HG03442 (cell line): ENCODE data around the gene MBD6.

Source experiments
- ATAC-seq: cut with Tn5 transposase; IDR thresholded peaks from one replicate; pipeline ENCODE4 v1.9.1; 2021; ENCODE audit warnings: mild to moderate bottlenecking, moderate library complexity; ENCODE audit not compliant: unreplicated experiment

Gene MBD6, protein sequence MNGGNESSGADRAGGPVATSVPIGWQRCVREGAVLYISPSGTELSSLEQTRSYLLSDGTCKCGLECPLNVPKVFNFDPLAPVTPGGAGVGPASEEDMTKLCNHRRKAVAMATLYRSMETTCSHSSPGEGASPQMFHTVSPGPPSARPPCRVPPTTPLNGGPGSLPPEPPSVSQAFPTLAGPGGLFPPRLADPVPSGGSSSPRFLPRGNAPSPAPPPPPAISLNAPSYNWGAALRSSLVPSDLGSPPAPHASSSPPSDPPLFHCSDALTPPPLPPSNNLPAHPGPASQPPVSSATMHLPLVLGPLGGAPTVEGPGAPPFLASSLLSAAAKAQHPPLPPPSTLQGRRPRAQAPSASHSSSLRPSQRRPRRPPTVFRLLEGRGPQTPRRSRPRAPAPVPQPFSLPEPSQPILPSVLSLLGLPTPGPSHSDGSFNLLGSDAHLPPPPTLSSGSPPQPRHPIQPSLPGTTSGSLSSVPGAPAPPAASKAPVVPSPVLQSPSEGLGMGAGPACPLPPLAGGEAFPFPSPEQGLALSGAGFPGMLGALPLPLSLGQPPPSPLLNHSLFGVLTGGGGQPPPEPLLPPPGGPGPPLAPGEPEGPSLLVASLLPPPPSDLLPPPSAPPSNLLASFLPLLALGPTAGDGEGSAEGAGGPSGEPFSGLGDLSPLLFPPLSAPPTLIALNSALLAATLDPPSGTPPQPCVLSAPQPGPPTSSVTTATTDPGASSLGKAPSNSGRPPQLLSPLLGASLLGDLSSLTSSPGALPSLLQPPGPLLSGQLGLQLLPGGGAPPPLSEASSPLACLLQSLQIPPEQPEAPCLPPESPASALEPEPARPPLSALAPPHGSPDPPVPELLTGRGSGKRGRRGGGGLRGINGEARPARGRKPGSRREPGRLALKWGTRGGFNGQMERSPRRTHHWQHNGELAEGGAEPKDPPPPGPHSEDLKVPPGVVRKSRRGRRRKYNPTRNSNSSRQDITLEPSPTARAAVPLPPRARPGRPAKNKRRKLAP

DNA sequence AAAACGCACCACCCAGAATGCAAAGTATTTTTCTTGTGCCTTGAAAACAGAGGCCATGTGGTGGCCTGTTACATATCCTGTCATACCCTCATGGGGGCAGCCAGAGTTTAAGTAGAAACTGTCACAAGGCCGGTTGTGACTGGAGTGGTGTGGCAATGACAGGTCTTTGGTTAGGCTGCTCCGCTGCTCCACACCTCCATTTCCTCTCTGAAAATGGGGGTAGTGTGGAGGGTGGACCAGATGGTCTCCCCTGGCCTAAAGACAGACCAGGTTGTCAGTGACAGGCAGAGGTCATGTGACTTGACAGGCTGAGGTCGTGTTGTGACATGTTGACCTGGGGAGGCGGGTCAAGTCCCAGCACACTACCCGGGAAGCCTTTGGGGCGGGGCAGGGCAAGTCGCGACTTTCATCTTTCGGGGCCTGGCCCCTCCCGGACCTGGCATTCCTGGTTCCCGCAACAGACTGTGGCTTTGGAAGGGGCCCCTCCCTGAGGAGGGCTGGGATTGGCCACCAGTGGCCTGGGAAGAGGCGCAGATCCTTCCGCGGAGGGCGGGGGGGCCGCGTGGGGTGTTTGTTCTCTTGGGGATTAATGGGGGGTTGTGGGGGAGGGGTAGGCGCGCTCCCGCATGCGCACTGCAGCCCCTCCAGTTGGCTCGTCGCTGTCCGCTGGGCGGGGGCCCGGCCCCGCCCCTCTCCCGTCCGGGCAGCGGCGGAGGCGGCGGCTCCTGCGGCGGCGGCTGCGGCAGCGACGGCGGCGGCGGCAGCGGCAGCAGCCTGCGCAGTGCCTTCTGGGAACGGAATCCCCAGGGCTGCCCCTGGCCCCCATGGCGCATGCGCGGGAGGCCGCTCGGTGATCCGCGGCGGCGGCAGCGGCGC, at the start of gene MBD6:
MBD6 (plus strand) TSS at position 814 of the 876 bp plus-strand sequence. CDS start 1,480 bp downstream, outside the sequence.
- peak; percentile 36 for ATAC-seq

DNA sequence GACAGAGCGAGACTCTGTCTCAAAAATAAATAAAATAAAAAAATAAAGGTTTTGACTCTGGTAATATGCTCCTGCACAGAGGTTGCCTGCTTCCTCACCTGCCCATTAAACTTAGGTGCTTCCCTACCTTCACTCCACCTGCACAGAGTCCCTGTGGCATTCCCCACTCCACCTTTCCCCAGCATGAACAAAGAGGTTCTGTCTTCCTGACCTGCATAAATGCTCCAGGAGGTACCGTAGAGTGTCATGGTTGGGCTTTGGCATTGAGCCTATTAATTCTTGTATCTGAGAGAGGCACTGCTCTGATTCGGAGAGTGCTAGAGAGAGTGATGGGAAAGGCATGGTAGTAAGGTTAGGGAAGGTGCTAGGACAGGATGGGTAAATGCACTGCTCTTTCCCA, 49.2 kb upstream of the MBD6 start:
- no peak for ATAC-seq

DNA sequence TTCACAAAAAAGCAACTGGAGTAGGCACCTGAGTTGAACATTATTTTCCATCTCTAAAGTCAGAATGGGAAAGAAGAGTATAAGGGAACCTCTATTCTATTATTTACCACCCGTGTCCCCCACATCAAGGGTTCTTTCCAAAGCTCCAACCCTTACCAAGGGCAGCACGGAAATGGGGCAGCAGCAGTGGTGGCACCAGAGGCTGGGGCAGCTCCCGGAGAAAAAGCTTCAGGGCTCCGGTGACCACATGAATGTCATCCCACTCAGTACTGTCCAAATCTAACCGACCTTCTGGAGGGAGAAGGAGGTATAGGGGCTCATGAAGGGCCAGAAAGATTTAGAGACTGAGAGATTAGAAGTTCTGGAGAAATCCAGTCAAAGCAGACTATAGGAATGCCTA, 48.7 kb upstream of the MBD6 start:
- no peak for ATAC-seq

DNA sequence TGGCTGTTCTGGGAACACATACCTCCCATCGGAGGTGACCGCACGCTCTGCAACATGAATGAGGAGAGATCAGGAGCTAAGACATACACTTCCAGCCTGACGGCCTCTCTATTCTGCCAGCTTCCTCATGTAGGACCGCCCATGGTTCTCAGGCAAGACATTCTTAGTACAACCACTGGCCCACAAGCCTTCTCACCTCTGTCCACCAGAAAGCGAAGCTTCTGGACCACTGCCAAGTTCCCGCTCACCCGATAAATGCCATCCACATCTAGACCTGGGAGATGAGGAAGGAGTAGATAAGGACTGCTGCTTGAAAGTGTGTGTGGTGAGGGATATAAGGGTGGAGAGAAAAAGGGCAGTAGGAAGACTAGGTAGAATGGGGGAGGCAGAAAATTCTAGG, 48.2 kb upstream of the MBD6 start:
- no peak for ATAC-seq

DNA sequence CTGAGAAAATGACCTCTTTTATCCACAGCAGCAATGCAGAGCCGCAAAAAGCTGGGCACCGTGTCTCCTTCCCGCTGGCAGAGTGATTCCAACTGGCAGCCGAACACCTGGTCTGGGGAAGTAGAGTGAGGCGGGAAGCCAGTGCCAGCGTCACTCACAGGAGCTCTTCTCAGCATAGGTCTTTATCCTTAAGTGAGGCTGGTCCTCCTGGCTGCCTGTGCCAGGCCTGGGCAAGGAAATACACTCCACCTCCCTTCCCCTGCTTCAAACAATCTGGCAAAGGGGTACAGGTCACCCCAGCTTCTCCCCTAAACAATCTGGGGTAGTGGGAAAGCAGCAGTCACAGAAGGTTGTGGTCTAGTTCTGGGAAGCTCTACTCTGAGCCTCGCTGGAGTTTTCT, 47.8 kb upstream of the MBD6 start:
- no peak for ATAC-seq

DNA sequence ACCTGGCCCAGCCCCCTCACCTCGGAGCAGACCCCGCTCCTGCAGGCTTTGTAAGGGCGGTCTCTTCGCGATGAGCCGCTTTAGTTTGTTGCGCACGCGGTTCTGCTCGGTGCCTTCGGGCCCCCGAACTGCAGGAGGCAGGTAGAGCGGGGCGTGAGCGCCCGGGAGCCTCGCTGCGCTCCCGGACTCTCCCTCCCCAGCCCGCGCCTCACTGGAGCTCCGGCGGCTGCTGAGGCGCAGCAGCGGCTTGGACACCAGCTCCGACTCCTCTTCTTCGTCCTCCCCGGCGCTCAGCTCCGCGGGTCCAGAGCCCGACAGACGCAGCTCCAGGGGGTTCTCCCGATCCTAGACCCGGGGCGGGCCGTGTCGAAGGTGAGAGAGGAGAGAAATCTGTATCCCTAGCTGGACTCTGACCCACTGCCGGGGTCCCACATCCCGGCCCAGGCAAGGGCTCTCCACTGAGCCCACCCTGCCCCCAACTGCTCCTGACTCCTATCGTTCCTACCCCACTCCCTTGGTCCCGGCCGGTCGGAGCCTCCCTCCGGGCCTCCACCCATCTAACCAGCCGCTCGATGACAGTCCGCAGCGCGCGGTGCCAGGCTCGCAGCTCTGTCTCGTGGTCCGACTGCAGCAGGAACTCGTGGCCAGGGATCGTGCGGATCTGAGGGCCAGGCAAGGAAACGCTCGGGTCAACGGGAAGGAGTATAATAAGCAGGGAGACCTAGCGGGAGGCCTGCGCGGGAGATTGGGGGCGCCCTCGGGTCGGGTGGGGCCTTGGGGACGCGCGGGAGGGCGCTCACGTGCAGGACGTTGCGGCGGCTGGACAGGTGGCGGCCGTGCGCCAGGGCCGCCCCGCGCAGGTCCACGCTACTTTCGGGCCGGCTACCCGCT, 47.1 kb upstream of the MBD6 start:
- peak; percentile 9 for ATAC-seq

DNA sequence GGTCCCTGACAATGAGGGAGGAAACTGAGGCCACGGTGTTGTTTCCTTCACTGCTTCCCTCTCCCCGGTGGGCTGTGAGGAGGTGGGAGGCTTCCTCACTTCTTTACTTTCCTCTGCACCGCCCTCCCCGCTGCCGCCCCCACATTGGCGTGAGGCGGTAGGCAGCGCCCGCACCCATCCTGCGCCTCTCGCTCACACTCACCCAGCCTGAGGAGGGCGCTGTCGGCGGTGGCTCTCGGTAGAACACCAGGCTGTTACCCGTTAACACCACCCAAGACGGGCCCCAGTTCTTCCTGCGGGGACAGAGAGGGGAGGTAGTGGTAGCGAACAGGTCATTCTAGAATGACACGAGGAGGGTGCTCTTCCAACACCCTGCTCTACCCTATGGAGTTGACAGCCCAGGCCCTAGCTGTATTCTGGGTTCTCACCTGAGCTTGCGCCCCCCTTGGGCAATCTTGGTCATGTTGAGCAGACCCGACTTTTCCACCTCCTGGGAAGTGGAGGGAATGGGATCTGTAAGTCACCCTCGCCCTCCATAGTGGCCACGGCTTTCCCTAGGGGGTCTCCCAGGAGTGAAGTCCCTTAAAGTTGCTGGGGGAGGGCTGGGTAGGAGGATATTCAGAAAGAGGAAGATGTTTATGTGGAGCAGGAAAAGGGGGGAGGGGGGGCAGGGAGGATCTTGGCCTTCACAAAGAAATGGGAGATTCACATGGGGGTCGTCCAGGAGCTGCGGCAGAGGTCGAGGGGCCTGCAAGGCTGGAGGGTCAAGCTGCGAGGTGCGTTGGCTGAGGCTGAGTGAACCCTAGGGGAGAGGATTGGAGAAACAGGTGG, 46.2 kb upstream of the MBD6 start:
- peak; percentile 44 for ATAC-seq

DNA sequence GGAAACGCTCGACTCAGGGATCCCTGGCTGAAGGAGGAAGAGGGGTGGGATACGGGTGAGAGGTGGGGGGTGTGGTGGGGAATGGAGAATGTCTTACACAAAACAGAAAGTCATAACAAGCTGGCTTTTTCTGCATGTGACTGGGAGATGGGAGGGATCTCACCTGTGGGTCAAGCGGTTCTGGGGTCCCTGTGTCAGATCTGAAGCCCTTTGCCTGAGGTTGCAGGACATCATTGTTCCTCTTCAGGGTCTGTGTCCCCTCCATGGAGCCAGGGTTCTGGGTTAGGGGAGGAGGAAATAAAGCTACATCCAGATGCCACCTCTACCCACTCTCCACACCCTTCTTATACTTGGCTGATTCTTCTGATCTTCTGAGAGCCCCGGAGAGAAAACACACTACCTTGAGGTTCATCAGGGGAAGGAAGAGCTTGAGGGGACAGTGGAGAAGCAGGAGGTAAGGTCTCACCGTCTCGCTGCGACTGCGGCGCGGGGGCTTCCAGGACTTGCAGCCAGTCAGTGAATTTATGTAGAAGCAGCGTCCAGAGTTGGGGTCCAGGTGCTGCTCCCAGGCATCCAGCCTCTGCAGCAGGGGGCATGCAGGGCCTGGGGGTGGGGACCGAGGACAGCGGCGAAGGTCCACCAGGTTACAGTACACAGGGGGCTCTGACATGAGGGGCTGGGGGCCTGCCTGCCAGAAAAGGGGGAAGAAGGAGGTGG, 45.5 kb upstream of the MBD6 start:
- ATAC-seq = no peak

DNA sequence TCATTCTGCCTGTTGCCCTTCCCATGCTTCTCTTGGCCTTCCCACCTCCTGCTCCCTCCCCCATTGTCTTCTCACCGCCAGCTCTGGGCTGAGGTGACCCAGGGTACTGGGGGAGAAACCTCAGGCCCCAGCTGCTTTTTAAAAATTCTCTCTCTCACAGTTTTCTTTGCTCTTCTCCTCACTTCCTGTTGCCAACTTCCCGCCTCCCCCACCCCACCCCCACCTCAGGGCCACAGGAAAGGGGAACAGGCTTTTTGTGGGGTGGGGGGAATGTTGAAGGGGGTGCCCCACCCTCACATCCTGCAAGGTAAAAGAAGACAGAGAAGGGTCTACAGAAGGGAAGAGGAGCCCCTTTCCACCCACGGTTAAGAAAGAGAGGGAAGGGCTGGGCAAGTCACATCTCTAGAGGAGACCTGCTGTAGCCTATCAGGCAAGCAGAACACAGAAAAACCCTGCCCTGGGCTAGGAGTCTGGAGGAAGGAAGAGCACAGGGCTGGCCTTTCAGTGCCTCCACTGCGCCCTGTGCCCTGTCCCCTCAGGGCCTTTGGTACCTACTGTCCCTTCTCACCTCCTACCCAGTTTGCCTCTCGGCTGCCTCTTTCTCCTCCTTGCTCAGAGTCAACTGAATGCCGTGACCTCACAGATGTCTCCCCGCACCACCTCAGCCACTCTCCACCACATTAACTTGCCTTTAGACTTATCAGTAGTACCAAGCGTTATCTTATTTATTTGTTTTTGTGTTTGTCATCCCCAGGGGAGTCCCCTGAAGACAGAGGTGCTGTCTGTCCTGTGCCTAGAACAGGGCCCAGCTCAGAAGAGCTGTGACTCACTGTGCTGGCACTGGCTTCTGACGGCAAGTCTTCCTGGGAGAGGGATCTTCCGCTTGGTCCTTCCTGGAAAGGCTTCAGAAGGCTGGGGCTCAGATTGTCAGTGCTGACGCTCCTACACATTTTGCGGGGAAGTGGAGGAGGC, 44.6 kb upstream of the MBD6 start:
- peak; percentile 33 for ATAC-seq

DNA sequence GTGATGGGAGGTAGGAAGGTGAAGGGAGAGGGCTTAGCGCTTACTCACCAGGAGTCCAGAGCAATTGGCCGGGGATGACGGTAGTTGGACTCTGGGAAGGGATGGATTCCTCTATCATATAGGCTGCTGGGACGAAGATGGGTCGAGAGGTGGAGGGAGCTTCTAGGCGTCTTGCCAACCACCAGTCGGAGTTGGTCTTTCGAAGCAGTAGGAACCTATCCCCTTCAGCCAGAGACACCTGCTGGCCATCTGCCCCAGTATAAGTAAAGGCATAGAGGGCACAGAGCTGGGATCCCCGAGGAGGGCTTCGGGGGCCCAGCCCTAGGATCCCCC, 43.6 kb upstream of the MBD6 start:
- no peak for ATAC-seq

DNA sequence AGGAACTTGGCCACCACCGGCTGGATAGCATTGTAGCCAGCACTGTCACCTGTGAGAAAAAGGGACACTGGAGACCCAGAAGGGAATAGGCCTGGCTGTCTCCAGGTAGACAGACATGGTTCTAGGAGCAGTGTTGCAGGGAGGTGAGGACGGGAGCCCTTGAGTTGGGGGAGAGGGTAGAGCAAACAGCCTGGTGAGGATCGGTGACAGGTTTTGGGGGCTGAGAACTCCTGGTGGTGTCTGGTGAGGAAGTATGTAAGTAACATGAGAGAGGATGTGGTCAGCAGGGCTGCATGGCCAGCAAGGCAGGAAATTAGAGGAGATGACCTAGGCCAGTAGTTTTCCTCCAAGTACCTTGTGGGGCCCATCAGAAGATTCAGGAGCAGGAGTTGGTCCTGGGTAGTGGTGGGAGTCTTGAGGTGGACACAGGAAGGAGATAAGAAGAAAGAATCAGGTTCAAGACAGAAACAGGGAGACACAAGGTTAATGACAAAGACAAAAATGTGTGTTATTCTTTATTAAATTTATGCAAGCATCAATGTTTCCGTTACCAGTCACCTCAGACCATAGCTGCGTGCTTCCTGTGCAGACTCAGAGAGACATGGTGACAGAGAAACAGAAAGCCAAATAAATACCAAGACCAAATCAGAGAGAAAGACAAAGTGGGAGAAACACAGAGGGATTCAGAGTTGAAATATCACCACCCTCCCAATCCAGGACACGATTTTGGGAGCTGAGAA, 43.1 kb upstream of the MBD6 start, which contains the start of gene ARHGAP9:
ARHGAP9 (minus strand) TSS at position 491 of the 740 bp plus-strand sequence; CDS start at position 31, 460 bp downstream.
- ATAC-seq = peak; percentile 26

DNA sequence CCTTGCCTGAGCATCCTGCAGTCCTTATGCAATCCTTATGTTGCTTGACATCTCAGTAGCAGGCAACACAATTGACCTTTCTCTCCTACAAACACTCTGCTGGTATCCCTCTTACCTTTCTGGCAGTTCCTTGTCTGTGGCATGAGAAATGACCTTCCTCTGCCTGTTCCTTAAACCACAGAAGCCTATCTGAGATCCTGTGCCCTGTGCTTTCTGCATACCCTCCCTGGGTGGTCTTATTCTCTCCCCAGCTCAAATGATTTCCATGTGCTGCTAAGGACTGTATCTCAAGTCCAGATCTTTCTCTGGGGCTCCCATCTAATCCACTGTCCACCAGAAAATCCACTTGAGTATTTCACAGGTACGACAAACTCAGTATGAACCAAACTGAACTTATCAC, 41.0 kb upstream of the MBD6 start:
- ATAC-seq = no peak

DNA sequence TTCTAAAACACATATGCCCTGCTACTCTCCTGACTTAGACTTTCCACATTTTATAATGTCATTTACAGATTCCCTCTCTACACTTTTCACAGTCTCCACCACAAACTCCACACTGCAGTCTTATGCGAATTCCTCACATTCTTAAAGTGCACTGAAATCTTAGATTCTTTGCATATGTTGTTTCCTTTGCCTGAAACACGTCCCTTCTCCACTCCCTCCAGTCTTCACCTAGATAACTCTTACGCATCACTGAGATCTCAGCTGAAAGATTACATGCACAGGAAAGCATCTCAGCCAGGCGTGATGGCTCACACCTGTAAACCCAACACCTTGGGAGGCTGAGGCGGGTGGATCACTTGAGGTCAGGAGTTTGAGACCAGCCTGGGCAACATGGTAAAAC, 39.2 kb upstream of the MBD6 start:
- ATAC-seq = no peak

DNA sequence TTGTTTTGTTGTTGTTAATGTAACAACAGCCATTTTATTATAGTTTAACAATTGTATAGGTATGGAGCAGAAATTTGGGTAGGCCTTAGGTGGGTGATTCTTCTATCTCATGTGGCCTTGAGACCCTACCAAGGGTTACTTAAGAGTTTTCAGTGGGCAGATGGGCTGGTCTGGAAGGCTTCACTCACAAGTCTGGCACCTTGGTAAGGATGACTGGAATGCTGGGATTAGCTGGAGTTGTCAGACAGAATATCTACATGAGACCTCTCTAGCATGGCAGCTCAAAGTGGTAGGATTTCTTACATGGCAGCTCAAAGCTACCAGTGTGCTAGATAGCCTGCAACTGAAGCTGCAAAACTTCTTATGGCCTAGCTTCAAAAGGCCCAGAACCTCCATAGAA, 36.9 kb upstream of the MBD6 start:
- ATAC-seq = no peak

DNA sequence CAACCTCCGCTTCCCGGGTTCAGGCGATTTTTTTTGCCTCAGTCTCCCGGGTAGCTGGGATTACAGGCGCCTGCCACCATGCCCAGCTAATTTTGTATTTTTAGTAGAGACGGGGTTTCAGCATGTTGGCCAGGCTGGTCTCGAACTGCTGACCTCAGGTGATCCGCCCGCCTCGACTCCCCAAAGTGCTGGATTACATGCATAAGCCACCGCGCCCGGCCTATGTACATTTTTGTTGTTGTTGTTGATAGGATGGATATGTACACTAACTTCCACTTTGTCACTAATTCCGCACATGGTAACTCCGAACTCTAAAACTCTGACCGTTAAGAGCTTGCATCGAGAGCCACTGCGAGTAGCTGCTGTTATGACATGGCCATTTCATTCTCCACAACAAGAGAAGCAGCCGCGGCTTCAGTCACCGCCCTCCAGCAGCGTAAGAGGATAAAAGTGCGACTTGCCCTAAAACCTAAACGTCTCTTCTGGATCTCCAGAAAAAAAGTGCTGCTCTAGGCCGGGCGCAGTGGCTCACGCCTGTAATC, 35.5 kb upstream of the MBD6 start:
- ATAC-seq = no peak
